Measurements from ENCODE around the gene FAM161A. TPM values are rescaled to one million over a fixed set of nuclear protein-coding genes. Genes with fewer than 3 reads are reported as not detected.
A peak's percentile ranks its signal among the peaks of the same experiment; 100 is the strongest.

The FAM161A gene, protein sequence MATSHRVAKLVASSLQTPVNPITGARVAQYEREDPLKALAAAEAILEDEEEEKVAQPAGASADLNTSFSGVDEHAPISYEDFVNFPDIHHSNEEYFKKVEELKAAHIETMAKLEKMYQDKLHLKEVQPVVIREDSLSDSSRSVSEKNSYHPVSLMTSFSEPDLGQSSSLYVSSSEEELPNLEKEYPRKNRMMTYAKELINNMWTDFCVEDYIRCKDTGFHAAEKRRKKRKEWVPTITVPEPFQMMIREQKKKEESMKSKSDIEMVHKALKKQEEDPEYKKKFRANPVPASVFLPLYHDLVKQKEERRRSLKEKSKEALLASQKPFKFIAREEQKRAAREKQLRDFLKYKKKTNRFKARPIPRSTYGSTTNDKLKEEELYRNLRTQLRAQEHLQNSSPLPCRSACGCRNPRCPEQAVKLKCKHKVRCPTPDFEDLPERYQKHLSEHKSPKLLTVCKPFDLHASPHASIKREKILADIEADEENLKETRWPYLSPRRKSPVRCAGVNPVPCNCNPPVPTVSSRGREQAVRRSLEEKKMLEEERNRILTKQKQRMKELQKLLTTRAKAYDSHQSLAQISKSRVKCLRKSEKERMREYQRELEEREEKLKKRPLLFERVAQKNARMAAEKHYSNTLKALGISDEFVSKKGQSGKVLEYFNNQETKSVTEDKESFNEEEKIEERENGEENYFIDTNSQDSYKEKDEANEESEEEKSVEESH
- 10.1 TPM for total RNA-seq (2021; ENCODE audit: unreplicated experiment)
- 4.5 TPM for polyA plus RNA-seq (2012; ENCODE audit: insufficient read length)
- Bru-seq, nascent RNA: percentile 56 among the genes with signal in this experiment
- percentile 72 among the genes with signal in this experiment for BruChase-seq, experiment 1, labeled RNA remaining after a 2-hour chase
- BruChase-seq, experiment 2, labeled RNA remaining after a 6-hour chase: percentile 77 among the genes with signal in this experiment
- long read RNA-seq, partial matches to known transcripts: 7 of 12 reads
- long read RNA-seq, other reads (novel, unspliced or antisense): 4 of 12 reads

DNA sequence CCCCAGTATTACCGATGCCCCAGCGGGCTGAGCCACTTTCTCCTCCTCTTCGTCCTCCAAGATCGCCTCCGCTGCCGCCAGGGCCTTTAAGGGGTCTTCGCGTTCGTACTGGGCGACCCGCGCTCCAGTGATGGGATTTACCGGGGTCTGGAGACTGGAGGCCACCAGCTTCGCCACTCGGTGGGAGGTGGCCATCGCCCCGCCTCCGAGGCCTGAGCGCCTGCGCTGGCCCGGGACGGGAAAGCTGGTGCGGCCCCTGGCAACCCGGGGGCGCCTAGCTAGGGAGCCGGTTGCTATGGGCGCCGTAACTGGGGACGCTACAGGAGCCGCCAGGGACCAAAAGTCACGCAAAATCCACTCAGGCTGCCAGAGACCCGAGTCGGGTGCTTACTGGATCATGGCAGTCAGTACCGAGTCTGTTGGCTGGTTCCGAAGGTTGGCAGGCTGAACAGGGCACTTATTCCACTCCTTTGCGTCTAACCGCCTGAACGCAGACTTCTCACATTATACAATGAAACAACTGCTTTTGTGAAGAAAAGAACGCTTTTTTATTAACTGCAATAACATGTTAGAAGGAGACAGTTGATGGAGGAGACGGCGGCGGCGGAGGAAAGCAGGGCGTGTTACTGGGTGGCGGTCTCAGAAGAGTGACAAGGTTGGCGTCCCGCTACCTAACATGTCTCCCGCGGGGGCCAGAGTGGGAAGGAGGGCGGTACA lies at the start of gene FAM161A:
FAM161A (minus strand) TSS at position 214 of the 717 bp plus-strand sequence; CDS start at position 195, 19 bp downstream.
- peak within 1 kb of the TSS; percentile 95 to 99 for H3K4me3 ChIP-seq (ENCODE audit: low read depth in 2 of 2, low read length in 2 of 2)

DNA sequence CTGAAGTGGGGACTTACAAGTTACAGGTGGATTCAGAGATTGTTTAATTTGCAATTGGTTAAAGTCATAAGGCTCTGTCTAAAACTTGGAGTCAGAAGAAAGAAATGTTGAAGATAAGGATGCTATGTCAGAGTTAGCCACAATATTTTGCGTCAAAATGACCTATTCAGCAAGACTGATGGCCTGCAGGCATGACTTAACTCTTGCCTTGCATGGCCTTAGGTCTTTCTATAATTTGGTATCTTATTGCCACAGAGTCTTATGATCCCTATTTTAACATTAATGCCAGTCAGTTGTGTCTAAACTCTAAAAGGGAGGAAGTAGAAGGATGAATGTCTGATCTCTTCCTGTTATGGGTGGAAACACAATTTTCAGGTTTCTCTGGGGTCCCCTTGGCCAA lies 46.4 kb upstream of the FAM161A start:
- Histone ChIP-seq H3K4me1 (ENCODE audit: control insufficient read depth, insufficient read depth, low read length) (peaks cover 4% of the 10 kb centered on the region; the same call in 1 of the 2 replicates), H3K27me3 (ENCODE audit: control insufficient read depth, insufficient read depth, low read length) (no peaks in the 10 kb centered on the region), H3K27ac (ENCODE audit: low read length) (no peak overlapping the region), H3K9me3 (ENCODE audit: control insufficient read depth, insufficient read depth, low read depth, low read length) (no peaks in the 10 kb centered on the region), H3K36me3 (ENCODE audit: control insufficient read depth, insufficient read depth, low read length) (no peaks in the 10 kb centered on the region), H3K4me3 (ENCODE audit: low read depth in 2 of 2, low read length in 2 of 2) (no peak overlapping the region)
- CTCF ChIA-PET: interaction anchor here (0.7 kb wide), 1 partner anchor 256 kb away, joined by 3 read pairs; no protein-coding TSS in a partner anchor
- intact Hi-C loops (cut with micrococcal nuclease; ENCODE audit: unreplicated experiment) (no loop called here), in situ Hi-C loops (cut with HindIII; ENCODE audit: low pct_unique_long_range_greater_than_20kb, low sequenced_read_pairs) (no loop called here)
- ATAC-seq (no peak), DNase-seq (ENCODE audit: low read depth, low spot score) (no peak)
- POLR2A ChIA-PET: no interaction called here
- BruUV-seq (replicated peaks): no TSS peak
- no peak for TF ChIP-seq TCF7L2 (IDR thresholded peaks at IDR 0.05; ENCODE audit: low read depth, low read length)
- TF ChIP-seq POLR2AphosphoS5 (IDR thresholded peaks at IDR 0.05; ENCODE audit: low read depth, low read length): no peak
- no peak for TF ChIP-seq SIN3A (IDR thresholded peaks at IDR 0.05; ENCODE audit: borderline replicate concordance, insufficient read depth, low read depth, low read length)
- TF ChIP-seq, protein P1, sequence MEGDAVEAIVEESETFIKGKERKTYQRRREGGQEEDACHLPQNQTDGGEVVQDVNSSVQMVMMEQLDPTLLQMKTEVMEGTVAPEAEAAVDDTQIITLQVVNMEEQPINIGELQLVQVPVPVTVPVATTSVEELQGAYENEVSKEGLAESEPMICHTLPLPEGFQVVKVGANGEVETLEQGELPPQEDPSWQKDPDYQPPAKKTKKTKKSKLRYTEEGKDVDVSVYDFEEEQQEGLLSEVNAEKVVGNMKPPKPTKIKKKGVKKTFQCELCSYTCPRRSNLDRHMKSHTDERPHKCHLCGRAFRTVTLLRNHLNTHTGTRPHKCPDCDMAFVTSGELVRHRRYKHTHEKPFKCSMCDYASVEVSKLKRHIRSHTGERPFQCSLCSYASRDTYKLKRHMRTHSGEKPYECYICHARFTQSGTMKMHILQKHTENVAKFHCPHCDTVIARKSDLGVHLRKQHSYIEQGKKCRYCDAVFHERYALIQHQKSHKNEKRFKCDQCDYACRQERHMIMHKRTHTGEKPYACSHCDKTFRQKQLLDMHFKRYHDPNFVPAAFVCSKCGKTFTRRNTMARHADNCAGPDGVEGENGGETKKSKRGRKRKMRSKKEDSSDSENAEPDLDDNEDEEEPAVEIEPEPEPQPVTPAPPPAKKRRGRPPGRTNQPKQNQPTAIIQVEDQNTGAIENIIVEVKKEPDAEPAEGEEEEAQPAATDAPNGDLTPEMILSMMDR (IDR thresholded peaks at IDR 0.05): no peak

More for the DNA sequence above, at the start of gene FAM161A:
- H3K27me3 ChIP-seq (ENCODE audit: control insufficient read depth, insufficient read depth, low read length): no peaks in the 10 kb centered on the region
- H3K27ac ChIP-seq (ENCODE audit: low read length): peak within 1 kb of the TSS; percentile 93
- TF ChIP-seq, protein P1 (IDR thresholded peaks at IDR 0.05): no peak
- TF ChIP-seq SIN3A (IDR thresholded peaks at IDR 0.05; ENCODE audit: borderline replicate concordance, insufficient read depth, low read depth, low read length) (peak; percentile 100), TCF7L2 (IDR thresholded peaks at IDR 0.05; ENCODE audit: low read depth, low read length) (no peak), POLR2AphosphoS5 (IDR thresholded peaks at IDR 0.05; ENCODE audit: low read depth, low read length) (peak; percentile 65; the same call in 1 of the 2 replicates)
- TF ChIP-seq, protein P2, sequence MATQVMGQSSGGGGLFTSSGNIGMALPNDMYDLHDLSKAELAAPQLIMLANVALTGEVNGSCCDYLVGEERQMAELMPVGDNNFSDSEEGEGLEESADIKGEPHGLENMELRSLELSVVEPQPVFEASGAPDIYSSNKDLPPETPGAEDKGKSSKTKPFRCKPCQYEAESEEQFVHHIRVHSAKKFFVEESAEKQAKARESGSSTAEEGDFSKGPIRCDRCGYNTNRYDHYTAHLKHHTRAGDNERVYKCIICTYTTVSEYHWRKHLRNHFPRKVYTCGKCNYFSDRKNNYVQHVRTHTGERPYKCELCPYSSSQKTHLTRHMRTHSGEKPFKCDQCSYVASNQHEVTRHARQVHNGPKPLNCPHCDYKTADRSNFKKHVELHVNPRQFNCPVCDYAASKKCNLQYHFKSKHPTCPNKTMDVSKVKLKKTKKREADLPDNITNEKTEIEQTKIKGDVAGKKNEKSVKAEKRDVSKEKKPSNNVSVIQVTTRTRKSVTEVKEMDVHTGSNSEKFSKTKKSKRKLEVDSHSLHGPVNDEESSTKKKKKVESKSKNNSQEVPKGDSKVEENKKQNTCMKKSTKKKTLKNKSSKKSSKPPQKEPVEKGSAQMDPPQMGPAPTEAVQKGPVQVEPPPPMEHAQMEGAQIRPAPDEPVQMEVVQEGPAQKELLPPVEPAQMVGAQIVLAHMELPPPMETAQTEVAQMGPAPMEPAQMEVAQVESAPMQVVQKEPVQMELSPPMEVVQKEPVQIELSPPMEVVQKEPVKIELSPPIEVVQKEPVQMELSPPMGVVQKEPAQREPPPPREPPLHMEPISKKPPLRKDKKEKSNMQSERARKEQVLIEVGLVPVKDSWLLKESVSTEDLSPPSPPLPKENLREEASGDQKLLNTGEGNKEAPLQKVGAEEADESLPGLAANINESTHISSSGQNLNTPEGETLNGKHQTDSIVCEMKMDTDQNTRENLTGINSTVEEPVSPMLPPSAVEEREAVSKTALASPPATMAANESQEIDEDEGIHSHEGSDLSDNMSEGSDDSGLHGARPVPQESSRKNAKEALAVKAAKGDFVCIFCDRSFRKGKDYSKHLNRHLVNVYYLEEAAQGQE (IDR thresholded peaks at IDR 0.05; ENCODE audit: insufficient read depth in 1 of 2, low read depth in 2 of 2, low read length in 1 of 2): peak in 1 of 2 experiments; percentile 50; a peak in 1 of 4 replicates
- no peaks in the 10 kb centered on the region for H3K36me3 ChIP-seq (ENCODE audit: control insufficient read depth, insufficient read depth, low read length)
- peak; percentile 42 for DNase-seq (ENCODE audit: low read depth, low spot score)
- POLR2A ChIA-PET: no interaction called here
- ATAC-seq: peak; percentile 95
- no peaks in the 10 kb centered on the region for H3K9me3 ChIP-seq (ENCODE audit: control insufficient read depth, insufficient read depth, low read depth, low read length)
- in situ Hi-C loops (cut with HindIII; ENCODE audit: low pct_unique_long_range_greater_than_20kb, low sequenced_read_pairs) (no loop called here), intact Hi-C loops (cut with micrococcal nuclease; ENCODE audit: unreplicated experiment) (no loop called here)
- H3K4me1 ChIP-seq (ENCODE audit: control insufficient read depth, insufficient read depth, low read length): peaks cover 10% of the 10 kb centered on the region
- CTCF ChIA-PET: no interaction called here
- BruUV-seq (replicated peaks): no TSS peak
